Stimulated activated CD4-positive, alpha-beta T cell treated with anti-CD3 and anti-CD28 coated beads, TNF-alpha, amount 100 ng/mL, for 24 hours (primary cell): ENCODE measurements around the gene WHRN.

Experiments used
- DNase-seq, 3 experiments: peaks; one replicate each; pipeline ENCODE4 v3.0.0-alpha.2; 2020; ENCODE audit warnings: low read depth in 3 of 3

WHRN gene

GRCh38 chr9:114382699-114383520 lies 122.4 kb downstream of the WHRN start:
- peak; percentile 45 to 77 (median 47) for DNase-seq

DNA sequence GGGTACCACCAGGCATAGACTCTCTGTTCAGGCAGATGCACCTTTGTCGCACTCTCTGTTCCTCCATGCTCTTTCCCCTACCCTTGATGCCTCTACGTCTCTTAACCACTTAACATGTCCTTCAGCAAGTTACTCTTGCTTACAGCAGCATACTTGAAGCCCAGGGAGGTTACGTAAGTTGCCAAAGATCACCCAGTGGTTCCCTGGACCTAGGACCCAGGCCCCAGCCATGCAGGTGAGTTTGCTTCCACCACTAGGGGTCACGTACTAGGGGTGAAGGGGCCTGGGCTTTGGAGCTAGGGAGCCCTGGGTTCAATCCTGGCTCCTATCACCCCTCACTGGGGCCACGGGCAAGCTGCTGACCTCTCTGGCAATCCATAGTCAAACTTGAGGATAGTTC lies 126.4 kb downstream of the WHRN start:
- DNase-seq, result no peak

DNA sequence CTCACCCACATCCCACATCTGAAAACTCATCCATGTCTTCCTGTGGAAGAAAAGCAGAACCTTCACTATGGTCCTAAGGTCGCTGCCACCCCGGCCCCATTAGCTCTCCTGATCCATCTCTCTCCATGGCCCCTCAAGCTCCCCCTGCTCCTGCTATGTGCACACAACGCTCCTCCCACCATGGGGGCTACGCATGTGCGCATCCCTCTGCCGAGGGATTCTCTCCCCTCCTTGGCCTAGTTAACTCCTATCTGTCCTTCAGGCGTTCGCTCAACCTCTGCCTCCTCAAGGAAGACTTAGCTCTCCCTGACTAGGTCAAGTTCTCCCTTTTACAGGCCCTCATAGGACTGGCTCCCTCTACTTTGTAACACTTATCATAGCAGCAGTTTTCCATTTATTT lies 127.3 kb downstream of the WHRN start:
- DNase-seq, result no peak

DNA sequence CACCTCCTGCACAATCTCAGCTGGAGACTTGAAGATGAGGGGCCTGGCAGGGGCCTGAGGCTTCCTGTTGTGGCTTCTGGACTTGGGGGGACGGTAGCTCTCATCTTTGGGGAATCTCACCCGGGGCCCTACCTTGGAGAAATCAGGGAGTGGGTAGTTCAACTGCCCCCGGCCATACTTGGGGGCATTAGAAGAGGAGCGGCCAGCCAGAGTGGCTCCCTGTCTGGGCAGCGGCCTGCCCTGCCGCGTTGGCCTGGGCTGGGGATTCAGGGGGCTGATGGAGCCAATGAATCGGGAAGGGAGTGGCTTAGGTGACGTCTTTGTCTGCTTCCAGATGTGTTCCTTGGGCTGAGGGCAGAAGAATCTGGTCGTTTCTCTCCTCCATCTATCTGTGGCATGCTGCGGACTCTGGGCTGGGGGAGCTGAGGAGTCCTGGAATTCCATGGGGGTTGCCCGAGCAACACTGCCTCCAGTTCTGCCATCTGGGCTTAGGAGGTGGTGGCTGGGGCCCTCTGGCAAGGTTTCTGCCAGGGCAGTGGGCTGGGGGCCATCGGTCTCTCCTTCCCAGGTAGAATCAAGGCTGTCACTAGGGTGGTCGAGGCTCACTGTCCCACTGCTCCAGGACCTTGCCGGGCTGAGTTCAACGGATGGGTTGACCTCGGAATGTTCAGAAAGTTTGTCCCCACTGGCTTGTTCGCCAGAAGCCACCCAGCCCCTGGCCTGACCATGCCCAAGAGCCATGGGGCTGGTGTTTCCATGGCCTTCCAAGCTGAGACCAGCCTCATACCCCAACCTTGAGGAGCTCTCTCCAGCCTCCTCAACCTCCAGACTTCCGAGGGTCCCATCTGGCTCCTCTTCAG lies 128.5 kb downstream of the WHRN start:
- no peak for DNase-seq

DNA sequence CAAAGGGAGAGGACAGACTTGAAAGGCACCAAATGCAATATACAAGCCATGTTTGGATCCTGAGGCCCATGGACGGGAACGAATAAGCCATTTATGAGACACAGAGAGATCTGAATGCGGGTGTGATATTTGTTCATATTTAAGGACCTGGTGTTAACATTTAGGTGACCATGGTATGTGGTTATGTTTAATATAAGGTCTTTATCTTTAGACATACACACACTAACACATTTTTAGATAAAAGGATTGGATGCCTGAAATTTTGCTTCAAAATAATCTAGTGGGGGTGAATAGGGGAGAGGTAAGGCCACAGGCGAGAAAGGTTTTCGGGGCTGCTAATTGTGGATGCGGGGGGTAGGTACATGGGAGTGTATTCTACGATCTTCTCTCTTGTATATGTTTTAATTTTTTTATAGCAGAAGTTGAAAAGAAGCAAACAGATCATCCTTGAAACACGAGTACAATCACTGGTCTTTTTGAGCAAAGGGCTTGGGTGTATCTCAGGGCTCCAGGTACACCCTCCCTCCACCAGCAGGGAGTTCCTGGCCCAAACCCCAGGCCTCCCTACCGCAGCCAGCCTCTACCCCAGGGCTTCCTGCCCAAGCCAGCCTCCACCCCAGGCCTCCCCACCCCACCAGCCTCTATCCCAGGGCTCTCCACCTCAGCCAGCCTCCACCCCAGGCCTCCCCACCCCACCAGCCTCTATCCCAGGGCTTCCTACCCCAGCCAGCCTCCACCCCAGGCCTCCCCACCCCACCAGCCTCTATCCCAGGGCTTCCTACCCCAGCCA lies 129.7 kb downstream of the WHRN start:
- DNase-seq, result no peak

- DNase-seq, result no peak
These were observed 130.3 kb downstream of the WHRN start for GRCh38 chr9:114374936-114375335.

GRCh38 chr9:114373960-114374730 lies 131.1 kb downstream of the WHRN start:
- no peak for DNase-seq

- DNase-seq, result peak; percentile 49 to 80 (median 51)
These were observed 132.3 kb downstream of the WHRN start for GRCh38 chr9:114372921-114373448.

GRCh38 chr9:114371973-114372917 lies 133.0 kb downstream of the WHRN start:
- DNase-seq, result no peak

DNA sequence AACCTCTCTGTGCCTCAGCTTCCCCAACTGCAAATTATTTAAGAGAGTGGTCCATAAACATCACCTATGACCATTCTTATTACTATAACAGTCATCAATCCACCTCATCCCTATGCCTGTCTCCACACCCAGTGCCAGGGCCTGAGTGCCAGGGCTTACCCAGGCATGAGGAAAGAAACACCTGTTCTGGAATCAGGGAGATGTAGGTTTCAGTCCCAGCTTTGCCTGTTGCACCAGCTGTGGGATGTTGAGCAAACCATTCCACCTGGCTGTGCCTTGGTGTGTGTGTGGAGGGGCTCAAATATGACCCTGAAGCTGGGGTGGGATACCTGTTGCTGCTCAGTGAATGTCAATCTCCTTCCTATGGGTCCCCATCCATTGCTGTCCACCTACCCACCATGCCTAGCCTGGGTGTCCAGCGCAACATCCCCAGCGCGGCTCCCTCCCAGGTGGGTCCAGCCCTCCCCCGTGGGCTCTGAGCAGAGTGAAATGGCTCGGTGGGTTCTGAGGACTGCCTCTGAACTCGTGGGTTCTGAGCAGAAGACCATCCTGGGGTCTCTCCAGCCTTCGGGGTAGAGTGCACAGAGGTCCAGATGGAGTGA lies 133.8 kb downstream of the WHRN start:
- DNase-seq, result no peak

DNA sequence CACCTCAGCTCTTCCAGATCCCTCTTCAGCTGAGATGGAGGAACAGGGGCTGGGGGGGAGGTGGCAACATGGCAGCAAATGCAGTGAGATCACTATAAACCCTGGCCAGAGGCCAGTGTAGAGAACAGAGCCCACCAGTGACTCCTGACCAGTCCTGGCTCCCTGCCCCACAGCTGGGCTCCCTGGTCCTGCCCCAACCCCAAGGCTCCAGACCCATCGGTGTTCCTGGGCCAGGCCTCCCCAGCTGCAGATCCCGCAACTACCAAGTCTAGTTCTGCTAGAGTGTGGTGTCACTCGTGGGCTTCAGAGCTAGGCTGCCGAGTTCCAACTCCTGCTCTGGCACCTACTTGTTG lies 134.3 kb downstream of the WHRN start:
- DNase-seq, result no peak

GRCh38 chr9:114370251-114370967 lies 134.9 kb downstream of the WHRN start:
- no peak for DNase-seq

GRCh38 chr9:114369216-114370130 lies 135.8 kb downstream of the WHRN start:
- no peak for DNase-seq

GRCh38 chr9:114367772-114368569 lies 137.3 kb downstream of the WHRN start:
- no peak for DNase-seq

- no peak for DNase-seq
These were observed 137.9 kb downstream of the WHRN start for GRCh38 chr9:114367366-114367765.

- no peak for DNase-seq
These were observed 138.7 kb downstream of the WHRN start for GRCh38 chr9:114366334-114367128.
